Myocyte (in vitro differentiated cells): ENCODE results near the gene ACTR2. TPM values are rescaled to one million over a fixed set of nuclear protein-coding genes. Genes with fewer than 3 reads are reported as not detected.
"Not testable (repeated sequence)": the region's sequence is repeated elsewhere in the genome, so short reads cannot be mapped to it uniquely, and the experiment has no call there.

Source experiments
- DNase-seq: peaks from one replicate; pipeline ENCODE4 v3.0.0-alpha.2; 2012; ENCODE audit warnings: low read depth
- total RNA-seq: library from RNA; depleted of rRNA; stranded (reverse); fragments of >200 nt; gene quantifications from 2 replicates; pipeline ENCODE4 v1.2.3, GENCODE V29; 2014

Gene ACTR2
- total RNA-seq, 1 donor from 2014 or later = 62.7 TPM

- no peak for DNase-seq
These were observed 676 bp downstream of the ACTR2 start for GRCh38 chr2:65228263-65228750.

- peak; percentile 18 for DNase-seq
These were observed 3.5 kb downstream of the ACTR2 start for GRCh38 chr2:65231121-65231520.

- DNase-seq = peak; percentile 9
These were observed 4.4 kb downstream of the ACTR2 start for GRCh38 chr2:65231892-65232477.

- peak; percentile 44 for DNase-seq
These were observed 5.0 kb downstream of the ACTR2 start for GRCh38 chr2:65232636-65233035.

GRCh38 chr2:65240657-65241056 lies 13.0 kb downstream of the ACTR2 start:
- no peak for DNase-seq

DNA sequence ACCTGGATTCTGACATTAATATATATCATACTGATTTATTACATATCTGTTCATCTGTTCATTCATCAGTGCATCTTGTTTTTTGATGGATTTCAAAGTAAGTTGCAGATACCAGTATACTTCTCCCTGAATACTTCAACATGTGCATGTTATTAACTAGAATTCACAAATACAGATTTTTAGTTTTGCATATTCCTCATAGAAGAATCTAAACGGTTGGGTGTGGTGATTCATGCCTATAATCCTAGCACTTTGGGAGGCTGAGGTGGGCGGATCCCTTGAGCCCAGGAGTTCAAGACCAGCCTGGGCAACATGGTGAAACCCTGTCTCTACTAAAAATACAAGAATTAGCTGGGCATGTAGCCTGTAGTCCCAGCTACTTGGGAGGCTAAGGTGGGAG lies 16.8 kb downstream of the ACTR2 start:
- not testable (repeated sequence) for DNase-seq

GRCh38 chr2:65252640-65253039 lies 25.0 kb downstream of the ACTR2 start:
- DNase-seq = no peak

GRCh38 chr2:65255356-65255755 lies 27.7 kb downstream of the ACTR2 start:
- no peak for DNase-seq

DNA sequence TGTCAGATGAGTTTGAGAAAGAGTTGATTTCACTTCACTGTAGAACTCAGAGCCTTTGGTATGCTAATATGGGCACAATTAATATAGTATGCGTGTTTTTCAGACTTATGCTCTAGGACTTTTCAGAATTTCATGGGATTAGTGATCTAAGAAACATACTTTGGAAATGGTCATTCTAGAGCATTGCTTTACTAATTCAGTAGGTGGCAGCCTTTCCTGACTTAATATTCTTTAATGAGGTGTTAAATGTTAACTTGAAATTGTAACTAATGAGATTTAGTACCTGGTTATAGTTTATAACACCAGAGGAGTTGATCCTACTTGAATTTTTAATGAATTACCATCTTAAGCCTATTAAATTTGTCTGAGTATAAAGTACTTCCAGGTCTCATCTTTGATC lies 28.4 kb downstream of the ACTR2 start:
- no peak for DNase-seq

- not testable (repeated sequence) for DNase-seq
These were observed 30.2 kb downstream of the ACTR2 start for GRCh38 chr2:65257866-65258265.

DNA sequence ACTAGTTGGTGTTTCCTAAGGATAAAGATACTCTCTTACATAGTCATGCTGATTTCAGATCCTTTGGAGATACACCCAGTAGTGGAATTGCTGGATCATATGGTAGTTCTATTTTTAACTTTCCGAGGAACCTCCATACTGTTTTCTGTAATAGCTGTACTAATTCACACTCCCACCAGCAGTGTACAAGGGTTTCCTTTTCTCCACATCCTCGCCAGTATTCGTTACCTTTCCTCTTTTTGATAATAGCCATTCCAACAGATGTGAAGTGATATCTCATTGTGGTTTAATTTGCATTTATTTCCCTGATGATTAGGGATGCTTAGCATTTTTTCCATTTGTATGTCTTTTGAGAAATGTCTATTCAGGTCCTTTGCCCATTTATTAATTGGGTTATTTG lies 34.0 kb downstream of the ACTR2 start:
- no peak for DNase-seq

DNA sequence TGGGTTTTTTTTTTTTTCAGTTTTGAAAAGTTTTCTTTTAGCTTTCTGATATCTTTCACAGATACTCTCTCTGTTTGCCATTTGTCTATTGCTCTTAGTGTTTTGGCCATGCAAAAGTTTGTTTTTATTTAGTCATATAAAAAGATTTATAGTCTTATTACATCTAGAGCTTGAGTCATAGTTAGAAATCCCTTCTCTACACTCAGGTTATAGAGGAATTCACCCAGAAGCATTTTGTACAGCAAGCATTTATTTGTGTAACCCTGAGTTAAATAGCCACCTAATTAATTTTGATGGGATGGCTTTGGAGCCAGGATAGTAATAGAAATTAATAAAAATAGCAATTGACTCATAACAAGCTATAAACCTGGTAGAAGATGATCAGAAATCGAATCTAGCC lies 35.6 kb downstream of the ACTR2 start:
- DNase-seq = no peak

DNA sequence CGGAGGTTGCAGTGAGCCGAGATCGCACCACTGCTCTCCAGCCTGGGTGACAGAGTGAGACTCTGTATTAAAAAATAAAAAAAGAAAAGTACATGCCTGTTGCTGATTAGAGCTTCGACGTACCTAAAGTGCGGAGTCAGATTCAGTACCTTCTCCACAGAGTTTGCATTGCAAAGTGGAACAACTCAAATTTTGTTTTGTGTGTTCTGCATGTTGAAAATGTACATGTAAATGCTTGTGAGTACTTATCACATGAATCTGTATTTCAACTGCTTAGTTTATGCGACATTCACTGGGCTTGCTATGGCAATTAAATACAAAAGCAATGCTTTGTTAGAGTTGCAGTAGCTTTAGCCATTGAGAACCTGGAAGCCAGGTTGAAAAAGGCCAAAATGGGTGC lies 36.4 kb downstream of the ACTR2 start:
- no peak for DNase-seq

DNA sequence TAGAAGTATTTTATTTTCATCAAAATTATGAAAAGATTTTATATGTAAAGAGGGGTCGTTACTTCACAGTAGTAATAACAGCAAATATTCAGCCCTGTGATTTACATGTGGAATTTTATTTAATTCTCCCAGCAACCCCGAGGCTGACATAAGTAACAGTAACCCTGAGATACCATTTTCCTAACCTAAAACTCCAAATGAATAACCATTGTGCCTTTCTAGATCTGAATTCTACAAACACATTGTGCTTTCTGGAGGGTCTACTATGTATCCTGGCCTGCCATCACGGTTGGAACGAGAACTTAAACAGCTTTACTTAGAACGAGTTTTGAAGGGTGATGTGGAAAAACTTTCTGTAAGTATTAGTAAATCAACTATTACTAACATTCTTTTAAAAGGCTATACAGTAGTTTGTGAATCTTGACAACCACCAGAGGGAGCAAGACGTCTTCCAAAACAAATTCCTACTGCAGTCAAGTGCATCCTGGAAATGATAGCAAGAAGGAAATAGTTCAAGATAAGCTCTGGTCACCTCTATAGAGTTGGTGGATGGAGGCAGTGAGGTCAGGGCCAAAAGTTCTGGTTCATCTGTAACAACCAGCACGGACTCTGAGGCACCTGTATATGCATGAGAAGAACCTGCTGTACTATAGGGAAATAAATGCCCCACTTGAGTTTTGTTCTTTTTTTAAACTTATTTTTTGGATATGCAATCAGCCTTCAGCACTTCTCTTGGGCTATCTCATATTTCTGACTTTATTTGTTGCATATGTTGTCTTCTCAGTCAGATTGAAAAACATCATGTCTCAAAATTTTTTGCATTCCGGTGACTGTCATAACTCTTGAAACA lies 37.4 kb downstream of the ACTR2 start:
- DNase-seq = peak; percentile 82

DNA sequence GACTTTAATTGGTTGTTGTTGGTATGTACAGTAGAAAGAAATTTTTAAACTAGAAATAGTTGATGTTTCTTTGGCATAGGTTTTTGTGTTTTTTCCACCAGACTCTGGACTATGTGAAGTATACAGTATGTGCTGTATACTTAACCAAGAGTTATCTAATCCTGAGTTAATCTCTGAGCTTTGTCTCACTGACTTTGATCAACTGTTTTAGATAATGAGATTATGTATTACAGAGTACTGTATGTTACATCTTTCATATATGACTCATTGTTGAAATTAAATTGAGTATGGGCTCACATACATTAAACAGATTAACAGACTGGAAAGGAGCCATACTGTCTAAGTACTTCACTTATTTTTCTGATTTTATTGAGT lies 38.0 kb downstream of the ACTR2 start:
- DNase-seq = no peak

GRCh38 chr2:65267008-65267407 lies 39.4 kb downstream of the ACTR2 start:
- no peak for DNase-seq

- no peak for DNase-seq
These were observed 41.3 kb downstream of the ACTR2 start for GRCh38 chr2:65268957-65269356.

DNA sequence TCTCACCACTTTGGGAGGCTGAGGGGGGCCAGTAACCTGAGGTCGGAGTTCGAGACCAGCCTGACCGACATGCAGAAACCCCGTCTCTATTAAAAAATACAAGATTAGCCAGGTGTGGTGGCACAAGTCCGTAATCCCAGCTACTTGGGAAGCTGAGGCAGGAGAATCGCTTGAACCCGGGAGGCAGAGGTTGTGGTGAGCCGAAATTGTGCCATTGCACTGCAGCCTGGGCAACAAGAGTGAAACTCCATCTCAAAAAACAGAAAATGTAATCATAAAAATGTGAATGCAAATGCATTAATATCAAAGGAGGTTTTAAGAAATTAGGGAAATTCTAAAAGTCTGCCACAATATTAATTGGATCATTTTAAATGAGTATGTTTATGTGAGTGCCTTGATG lies 45.7 kb downstream of the ACTR2 start:
- no peak for DNase-seq

DNA sequence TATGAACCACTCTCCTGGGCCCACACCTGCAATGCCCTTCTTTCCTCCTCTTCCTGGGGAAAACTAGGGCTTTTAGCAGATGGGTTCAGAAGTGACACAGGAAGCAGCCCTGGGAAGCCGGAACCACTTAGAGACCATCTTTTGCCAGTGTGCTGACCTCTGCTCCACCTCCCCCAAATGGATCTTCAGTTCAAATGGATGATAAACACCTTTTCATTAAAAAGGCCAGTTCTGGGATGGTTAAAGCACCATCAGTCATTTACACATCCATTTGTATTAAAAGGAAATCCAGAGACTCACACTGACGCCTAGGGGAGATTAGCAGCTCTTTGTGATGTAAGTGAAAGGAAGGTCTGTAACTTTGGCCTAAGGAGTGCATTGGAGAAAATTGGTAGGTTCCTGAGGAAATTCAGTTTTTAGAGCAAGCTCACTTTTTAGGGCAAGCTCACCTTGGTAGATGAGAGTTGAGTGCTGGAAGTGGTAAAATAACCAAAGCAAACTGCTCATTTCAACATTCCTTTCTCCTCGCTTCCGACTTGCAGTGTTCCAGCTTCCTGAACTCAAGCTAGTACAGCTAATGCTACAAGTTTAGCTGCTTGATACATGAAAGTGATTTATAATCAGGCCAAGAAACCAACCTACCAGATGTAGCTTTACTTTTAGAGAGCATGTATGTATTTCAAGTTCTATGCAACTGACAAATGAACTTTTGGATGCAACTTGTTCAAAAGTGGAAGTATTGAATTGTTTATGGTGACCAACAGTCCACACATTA lies 47.7 kb downstream of the ACTR2 start:
- no peak for DNase-seq

DNA sequence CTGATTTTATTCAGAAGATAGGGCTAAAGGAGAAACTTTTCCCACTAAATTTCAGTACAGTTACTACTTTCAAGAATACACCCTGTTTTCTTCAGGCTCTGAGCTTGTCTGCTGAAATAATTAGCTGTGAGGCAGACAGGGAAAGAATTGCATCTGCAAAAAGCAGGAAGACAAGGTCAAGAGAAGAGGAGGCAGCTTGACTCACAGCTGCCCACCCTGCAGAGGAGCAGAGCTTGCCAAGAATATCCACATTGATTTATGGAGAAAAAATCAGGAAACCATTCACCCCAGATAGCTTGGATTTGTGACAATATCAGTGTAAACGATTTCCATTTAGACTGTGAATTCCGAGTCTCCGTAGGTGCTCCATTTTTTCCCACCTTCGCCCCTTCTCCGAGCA lies 49.0 kb downstream of the ACTR2 start:
- DNase-seq = no peak

GRCh38 chr2:65277118-65277517 lies 49.5 kb downstream of the ACTR2 start:
- no peak for DNase-seq
